GM18951 (cell line): ENCODE results near the gene PODXL.

Experiments used
- POLR2A ChIP-seq: IDR thresholded peaks from 4 replicates; pipeline ENCODE4 v1.6.1; 2011; ENCODE audit warnings: mild to moderate bottlenecking; ENCODE audit not compliant: insufficient read length, insufficient read depth; ENCODE audit errors: extremely low read depth
- in situ Hi-C: fragments of 300-500 bp; cut with MboI; formaldehyde crosslinking; loops from one replicate; pipeline ENCODE4 v1.12.0; 2022; ENCODE audit warnings: low sequenced_read_pairs, mixed read lengths, inconsistent platforms; ENCODE audit not compliant: unreplicated experiment

PODXL gene

DNA sequence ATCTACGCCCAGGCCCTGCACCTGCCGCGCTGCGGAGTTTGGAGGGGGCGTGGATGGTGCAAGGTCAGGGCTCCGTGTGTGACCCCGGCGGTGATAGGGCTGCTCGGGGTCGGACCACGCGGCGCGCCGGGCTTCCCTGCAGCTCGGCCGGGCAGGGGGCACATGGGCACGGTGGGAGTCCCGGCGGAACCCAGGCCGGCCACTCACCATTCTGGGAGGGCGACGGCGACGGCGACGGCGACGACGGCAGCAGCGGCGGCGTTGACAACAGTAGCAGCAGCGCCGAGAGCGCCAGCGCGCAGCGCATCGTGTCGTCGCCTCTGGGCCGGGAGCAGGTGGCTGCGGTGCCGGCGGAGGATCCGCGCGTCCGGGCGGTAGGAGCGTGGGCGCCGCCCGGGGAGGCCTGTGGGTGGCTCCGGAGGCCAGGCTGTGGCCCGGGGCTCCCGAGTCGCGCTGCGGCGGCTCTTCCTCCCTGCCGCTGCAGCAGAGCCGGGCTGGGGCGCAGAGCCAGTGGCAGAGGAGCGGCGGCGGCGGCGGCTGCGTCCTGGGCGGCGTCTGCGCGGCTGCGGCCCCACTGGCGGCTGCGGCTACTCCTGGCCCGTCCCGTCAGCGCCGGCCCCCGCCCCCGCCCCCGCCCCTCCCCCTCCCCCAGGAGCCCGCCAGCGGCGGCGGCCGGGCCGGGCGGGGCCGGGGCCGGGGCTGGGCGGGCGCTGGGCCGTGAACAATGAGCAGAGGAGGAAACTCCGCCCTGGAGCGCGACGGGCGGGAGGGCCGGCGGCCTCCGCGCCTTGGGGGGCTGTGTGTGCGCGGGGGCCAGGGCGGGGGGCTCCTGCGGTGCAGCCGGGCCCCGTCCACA, at the start of gene PODXL:
Gene PODXL (minus strand): TSS at position 576 of the 856 bp plus-strand sequence. CDS start 269 bp downstream, at position 307.
- TF ChIP-seq POLR2A, result no peak
- in situ Hi-C loops, result no loop called here

DNA sequence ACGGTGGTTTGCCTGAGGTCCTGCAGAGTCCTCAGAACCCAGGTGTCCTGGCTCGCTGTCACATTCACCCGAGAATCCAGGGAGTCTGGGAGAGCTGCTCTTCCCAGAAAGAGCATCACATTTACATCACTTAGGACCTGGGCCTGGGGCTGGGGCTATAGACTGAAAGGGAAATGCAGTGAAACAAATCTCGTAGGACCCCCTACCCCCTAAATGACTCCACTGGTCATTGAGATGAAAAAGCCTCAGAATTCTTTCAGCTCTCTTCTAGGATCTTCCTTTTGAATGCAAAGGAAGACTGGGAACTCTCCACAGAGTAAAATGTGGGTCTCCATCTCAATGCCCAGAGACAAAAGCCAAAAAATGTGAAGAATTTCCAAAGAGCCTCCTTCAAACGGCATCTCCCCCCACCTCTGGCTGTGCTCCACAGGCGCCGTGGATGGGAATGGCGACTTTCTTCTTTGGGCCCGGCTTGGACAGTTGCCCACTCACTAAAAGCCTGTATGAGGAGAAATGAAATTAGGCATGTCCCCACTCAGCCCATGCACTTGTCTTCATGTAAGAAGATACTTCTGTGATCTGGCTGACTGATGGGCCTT, 49.0 kb upstream of the PODXL start:
- TF ChIP-seq POLR2A, result no peak

DNA sequence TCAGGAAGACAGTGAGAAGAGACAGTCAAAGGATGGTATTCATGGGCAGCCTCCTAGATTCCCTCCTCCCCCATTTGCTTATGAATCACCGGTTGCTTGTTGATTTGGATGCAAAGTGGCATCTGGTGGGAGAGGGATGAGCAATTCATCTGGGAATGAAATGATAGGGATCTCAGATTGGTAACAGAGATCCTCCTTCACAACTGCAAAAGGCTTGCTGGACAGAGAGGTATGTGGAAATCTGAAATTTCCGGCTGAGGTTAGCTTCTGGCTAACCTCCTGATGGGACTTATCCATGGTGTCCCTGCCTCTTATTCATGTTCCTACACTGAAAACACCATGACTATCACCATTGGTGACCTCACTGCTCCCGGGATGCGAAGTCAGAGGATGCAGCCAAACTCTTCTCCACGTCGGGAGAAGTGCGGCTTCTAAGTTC, 48.4 kb upstream of the PODXL start:
- TF ChIP-seq POLR2A, result no peak

More for the DNA sequence above, 49.0 kb upstream of the PODXL start:
- in situ Hi-C loops, result no loop called here

DNA sequence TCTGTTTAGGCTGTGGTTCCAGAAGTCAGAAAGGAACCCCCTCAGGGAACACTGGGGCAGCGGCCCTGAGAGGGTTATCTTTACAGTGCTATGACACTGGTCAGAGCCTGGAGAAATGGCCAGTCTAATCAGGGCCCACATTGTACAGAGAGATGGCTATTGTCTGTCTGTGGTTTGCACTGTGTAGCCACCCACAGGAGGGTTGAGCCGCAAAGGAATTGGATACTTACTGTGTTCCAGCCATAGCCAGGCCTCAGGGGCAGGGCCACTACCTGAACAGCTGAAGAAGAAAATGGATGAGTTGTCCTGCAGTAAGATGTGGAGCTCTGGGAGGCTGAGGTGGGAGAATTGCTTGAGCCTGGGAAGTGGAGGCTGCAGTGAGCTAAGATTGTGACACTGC, 47.5 kb upstream of the PODXL start:
- in situ Hi-C loops, result no loop called here
- no peak for TF ChIP-seq POLR2A

More for the DNA sequence above, 48.4 kb upstream of the PODXL start:
- in situ Hi-C loops, result no loop called here

DNA sequence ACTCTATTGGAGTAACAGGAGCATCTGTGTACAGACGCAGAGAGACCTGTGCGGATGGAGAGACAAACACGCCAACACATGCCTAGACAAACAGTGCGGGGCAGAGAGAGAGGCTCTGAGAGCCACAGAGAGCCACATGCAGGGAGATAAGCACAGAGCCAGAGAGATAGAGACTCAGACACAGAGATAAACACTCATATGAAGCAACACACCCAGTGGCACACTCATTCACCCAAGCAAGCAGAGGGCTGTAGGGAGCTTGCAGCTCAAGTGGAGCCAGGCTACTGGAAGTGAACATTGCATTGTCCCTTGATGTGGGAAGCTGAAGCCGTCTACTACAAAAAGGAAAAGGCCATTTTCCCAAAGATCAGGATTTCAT, 46.6 kb upstream of the PODXL start:
- in situ Hi-C loops, result no loop called here

DNA sequence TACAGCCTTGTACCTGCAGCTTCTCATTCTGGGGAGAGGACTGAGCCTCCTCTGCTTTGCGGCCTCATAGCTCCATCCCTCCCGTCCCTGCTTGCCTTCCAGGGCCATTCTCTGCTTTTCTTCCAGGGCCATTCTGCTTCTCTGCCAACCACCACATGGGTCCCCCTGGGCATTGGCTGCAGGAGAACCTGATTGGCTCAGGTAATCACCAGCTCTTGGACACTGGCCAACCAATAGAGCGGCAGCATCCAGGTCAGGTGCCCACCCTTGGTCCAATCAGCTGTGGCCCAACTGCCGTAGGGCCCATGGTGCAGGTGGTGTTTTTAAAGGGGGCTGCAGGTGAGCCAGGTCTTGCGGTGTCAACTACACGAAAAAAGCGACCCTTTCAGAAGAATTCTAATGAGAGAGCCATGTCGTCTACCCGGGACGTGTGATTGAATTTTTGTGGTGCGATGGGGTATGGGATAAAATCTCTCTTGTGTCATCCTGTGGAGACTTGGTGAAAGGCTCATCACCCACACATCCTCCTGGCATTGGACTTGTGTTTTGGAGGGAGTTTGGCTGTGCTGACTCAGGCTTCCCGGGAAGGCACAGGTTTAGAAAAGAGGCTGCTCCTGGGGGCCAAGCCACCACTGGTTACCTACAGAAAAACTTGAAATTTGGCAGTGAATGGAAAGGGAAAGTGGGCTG, 46.0 kb upstream of the PODXL start:
- TF ChIP-seq POLR2A, result no peak
- in situ Hi-C loops, result no loop called here

More for the DNA sequence above, 46.6 kb upstream of the PODXL start:
- no peak for TF ChIP-seq POLR2A

DNA sequence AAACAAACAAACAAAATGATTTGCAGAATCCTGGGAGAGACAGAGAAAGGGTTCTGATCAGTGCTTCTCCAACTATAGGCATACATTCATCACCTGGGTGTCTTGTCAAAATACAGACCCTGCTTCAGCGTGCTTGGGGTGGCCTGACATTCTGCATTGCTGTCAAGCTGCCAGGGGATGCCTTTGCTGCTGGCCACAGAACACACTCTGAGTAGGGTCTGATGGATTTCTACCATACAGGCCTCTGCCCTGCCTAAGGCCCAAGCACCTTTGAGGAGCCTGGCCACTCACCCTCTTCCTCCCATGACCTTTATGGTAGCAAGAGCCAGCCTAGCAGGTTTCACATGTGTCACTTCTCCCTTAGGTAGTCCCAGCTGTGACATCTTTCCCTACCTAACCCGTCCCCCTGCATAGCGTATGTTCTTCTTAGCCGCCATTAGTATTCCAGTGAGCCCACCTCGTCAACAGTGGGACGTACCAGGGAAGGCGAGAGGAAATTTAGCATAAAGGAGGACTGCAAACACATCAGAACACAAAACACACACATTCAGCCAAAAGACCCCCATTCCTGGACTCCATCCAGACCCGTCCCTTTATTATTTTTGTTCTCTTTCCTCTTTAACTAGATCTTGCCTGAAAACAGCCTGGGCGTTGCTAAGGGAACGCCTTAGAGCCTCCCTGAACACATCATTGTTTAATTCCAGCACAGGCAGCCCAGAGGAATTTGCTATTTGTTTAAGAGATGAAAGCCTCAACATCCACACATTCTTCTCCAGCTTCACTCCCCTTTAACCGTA, 43.9 kb upstream of the PODXL start:
- TF ChIP-seq POLR2A, result no peak

DNA sequence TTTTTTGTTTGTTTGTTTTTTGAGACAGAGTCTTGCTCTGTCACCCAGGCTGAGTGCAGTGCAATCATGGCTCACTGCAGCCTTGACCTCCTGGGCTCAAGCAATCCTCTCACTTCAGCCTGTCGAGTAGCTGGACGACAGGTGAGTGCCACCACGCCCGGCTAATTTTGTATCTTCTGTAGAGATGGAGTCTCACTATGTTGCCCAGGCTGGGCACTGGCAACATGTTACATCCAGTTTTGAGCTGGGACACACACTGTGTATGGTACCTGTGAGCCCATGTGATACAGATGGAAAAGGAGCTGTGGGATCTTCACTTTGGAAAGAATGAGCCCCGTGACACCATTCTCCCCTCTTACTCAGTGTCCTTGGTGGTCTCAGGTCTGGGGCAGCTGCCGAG, 40.4 kb upstream of the PODXL start:
- TF ChIP-seq POLR2A, result no peak

More for the DNA sequence above, 43.9 kb upstream of the PODXL start:
- in situ Hi-C loops, result no loop called here

DNA sequence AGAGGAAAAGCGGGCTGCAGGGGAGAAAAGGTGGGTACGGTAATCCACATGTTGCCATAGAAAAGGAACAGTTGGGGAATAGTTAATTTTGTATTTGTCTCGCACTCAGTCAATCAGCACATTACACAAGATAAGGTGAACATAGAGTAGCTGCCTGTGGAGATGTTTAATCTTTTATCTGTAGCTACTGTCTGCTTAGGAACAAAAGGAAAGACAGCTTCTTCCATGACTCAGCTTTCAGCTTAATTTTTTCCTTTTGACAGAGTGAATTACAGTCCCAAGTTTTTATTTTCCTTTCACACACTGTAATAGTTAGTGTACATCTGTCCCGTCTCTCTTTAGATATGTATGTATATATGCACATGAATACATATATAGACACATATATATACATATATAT, 39.3 kb upstream of the PODXL start:
- TF ChIP-seq POLR2A, result no peak
- in situ Hi-C loops, result no loop called here

More for the DNA sequence above, 40.4 kb upstream of the PODXL start:
- in situ Hi-C loops, result no loop called here

DNA sequence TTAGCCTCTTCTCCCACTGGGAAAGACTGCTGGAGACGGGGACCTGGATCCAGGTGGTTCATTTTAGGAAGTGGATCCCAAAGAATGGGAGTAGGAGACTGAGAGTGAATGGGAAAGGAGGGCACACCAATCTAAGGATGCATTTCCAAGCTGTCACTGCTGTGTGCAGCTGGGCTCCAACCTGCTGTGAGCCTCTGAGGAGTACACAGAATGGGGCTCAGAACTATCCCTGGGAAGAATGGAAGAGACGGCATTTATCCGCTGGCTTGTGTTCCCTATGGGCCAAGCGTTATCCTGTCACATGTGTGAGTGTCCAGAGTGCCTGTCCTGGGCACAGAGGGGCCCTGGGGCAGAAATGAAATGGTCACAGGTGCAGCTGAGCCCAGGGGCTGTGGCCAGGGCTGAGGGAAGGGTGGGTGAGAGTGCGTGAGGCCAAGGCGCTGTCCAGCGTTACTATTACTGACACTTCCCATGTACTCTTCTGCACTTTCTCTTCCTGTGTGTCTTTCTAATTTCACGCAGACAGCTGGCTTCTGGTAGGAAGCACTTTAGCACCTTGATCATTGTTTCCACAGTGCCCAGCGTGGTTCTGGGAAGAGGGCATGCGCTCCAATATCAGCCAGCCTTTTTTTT, 35.4 kb upstream of the PODXL start:
- no peak for TF ChIP-seq POLR2A
- in situ Hi-C loops, result no loop called here

DNA sequence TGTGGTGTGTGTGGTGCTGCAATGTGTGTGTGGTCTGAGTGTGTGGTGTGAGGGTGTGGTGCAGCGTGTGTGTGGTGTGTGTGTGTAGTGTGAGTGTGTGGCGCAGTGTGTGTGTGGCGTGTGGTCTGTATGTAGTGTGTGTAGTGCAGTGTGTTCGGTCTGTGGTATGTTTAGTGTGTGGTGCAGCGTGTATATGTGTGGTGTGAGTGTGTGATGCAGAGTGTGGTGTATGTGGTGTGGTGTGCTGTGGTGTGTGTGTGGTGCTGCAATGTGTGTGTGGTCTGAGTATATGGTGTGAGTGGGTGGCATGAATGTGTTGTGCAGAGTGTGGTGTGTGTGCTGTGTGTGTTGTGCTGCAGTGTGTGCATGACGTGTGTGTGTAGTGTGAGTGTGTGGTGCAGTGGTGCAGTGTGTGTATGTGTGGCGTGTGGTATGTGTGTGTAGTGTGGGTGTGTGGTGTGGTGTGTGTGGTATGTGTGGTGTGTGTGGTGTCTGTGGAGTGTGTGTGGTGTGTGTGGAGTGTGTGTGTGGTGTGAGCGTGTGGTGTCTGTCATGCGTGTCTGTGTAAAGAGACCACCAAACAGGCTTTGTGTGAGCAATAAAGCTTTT, 31.0 kb upstream of the PODXL start:
- in situ Hi-C loops, result no loop called here
- TF ChIP-seq POLR2A, result no peak

DNA sequence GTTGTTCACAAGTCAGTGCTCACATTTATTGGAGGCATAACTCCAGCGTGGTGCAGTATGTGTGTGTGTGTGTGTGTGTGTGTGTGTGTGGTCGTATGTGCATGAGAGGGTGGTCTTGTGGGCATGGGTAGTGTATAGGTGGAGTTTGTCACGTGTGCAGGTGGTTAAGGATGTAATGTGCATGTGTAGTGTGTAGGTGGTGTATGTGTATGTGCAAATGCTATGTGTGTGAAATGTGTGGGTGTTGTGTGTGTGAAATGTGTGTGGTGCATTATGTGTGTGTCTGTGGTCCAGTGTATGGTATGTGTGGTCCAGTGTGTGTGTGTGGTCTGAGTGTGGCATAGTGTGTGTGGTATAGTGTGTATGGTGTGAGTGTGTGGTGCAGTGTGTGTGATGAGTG, 30.3 kb upstream of the PODXL start:
- in situ Hi-C loops, result no loop called here
- TF ChIP-seq POLR2A, result no peak
